CD4-positive, alpha-beta memory T cell (primary cell): Measurements from ENCODE around the gene SPATS2. TPM values are rescaled to one million over a fixed set of nuclear protein-coding genes. Genes with fewer than 3 reads are reported as not detected.
"Not testable (repeated sequence)": the region's sequence is repeated elsewhere in the genome, so short reads cannot be mapped to it uniquely, and the experiment has no call there.

Experiments used
- CTCF ChIA-PET: fragments of 350-600 bp; sonication (Branson Sonifier 250); formaldehyde crosslinking; loops from one replicate; lab custom pipeline; 2021; ENCODE audit warnings: inconsistent platforms; ENCODE audit not compliant: partially characterized antibody; lab: Charles Lee
- POLR2A ChIA-PET: fragments of 350-600 bp; sonication (Branson Sonifier 250); formaldehyde crosslinking; loops from one replicate; lab custom pipeline; 2021; ENCODE audit not compliant: partially characterized antibody; lab: Charles Lee
- DNase-seq, 5 donors: peaks; one replicate each; pipeline versions ENCODE4 v3.0.0 to v3.0.0-alpha.2; 2020 to 2022; ENCODE audit warnings: mixed read lengths in 1 of 5
- H3K27ac ChIP-seq: one replicate; pipeline ENCODE4 v1.7.0; 2013; ENCODE audit warnings: low read depth, low read length
- H3K27me3 ChIP-seq: 2 replicates; pipeline ENCODE4 v1.7.0; 2013; ENCODE audit warnings: mild to moderate bottlenecking, low read length, moderate library complexity; ENCODE audit not compliant: insufficient read depth
- H3K36me3 ChIP-seq: 2 replicates; pipeline ENCODE4 v1.7.0; 2013; ENCODE audit warnings: mild to moderate bottlenecking, low read length, moderate library complexity; ENCODE audit not compliant: insufficient read depth
- H3K4me1 ChIP-seq: 2 replicates; pipeline ENCODE4 v1.7.0; 2013; ENCODE audit warnings: mild to moderate bottlenecking, low read length, moderate library complexity; ENCODE audit not compliant: insufficient read depth
- H3K4me3 ChIP-seq, 2 donors: one replicate each; pipeline ENCODE4 v1.7.0; 2013; ENCODE audit warnings: low read length in 2 of 2, mild to moderate bottlenecking in 1 of 2
- H3K9me3 ChIP-seq, 2 donors: one replicate each; pipeline ENCODE4 v1.7.0; 2013; ENCODE audit warnings: low read length in 2 of 2, control low read depth in 1 of 2; ENCODE audit not compliant: control insufficient read depth in 1 of 2
- H3K27ac Mint-ChIP-seq, 7 donors: one replicate each; pipeline ENCODE4 v1.8.0; 2020 to 2021; ENCODE audit warnings: mixed read lengths in 7 of 7, mild to moderate bottlenecking in 6 of 7, inconsistent platforms in 3 of 7, moderate library complexity in 3 of 7
- H3K27me3 Mint-ChIP-seq, 2 donors: one replicate each; pipeline ENCODE4 v1.8.0; 2020 to 2021; ENCODE audit warnings: mixed read lengths in 2 of 2
- H3K36me3 Mint-ChIP-seq, 2 donors: one replicate each; pipeline ENCODE4 v1.8.0; 2020 to 2021; ENCODE audit warnings: mixed read lengths in 2 of 2, inconsistent platforms in 1 of 2, mild to moderate bottlenecking in 1 of 2
- H3K4me1 Mint-ChIP-seq, 4 donors: one replicate each; pipeline ENCODE4 v1.8.0; 2020 to 2021; ENCODE audit warnings: mixed read lengths in 4 of 4, mild to moderate bottlenecking in 1 of 4
- H3K4me3 Mint-ChIP-seq, 8 donors: one replicate each; pipeline ENCODE4 v1.8.0; 2020 to 2021; ENCODE audit warnings: mixed read lengths in 8 of 8, mild to moderate bottlenecking in 7 of 8, moderate library complexity in 6 of 8, inconsistent platforms in 3 of 8
- H3K9me3 Mint-ChIP-seq, 8 donors: one replicate each; pipeline ENCODE4 v1.8.0; 2020 to 2021; ENCODE audit warnings: mixed read lengths in 8 of 8, mild to moderate bottlenecking in 5 of 8, inconsistent platforms in 3 of 8, moderate library complexity in 1 of 8
- intact Hi-C: fragments of 100-400 bp; cut with micrococcal nuclease; formaldehyde crosslinking; loops from one replicate; pipeline ENCODE4 v1.15.1; 2023
- polyA plus RNA-seq, 2 donors: library from polyadenylated mRNA; unstranded; fragments of 300-500 nt; fragmentation: Illumina TruSeq; gene quantifications; one replicate each; pipeline ENCODE4 v1.2.3, GENCODE V29; 2021
- total RNA-seq, 2 experiments: library from RNA; stranded (reverse); gene quantifications; one replicate each; pipeline ENCODE4 v1.2.3, GENCODE V29; 2021

The SPATS2 gene
- total and polyA plus RNA-seq, 4 experiments from 2014 or later = 4.3 to 7.8 (median 5.0) TPM

DNA sequence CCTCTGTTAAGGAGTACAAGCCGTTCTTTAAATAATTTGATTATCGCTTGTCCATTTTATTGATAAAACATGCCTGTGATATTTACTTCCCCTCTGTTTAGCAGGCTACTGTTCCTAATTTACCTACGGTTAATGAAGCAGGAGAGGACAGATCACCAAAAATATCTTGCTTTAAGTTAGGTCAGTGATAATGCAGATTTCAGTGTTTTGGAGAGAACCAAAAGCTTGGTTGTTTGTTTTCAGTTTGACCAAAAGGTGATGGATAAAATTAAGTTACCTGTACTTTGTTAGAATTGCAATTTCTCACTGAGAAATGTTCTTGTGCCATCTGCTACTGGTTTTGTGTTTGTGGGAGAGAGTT, 958 bp downstream of the SPATS2 start:
- intact Hi-C loops = loop anchor here (5.0 kb wide), 1 partner anchor 199 kb away; the partner anchor contains the start of gene MCRS1
- H3K4me3 ChIP-seq = no peak overlapping the region
- H3K27ac ChIP-seq = peak overlapping the region; percentile 84
- H3K27ac Mint-ChIP-seq = peak overlapping the region; percentile 63 to 96 (median 90)
- POLR2A ChIA-PET = interaction anchor here (1.2 to 2.9 kb wide), 3 partner anchors 9 to 199 kb away, joined by 4 to 14 read pairs (median 7); partner anchors contain the start of gene MCRS1
- H3K9me3 Mint-ChIP-seq = no peaks in the 10 kb centered on the region
- CTCF ChIA-PET = interaction anchor here (0.9 to 6.7 kb wide), 4 partner anchors 11 to 26 kb away, joined by 3 to 70 read pairs (median 6); no protein-coding TSS in a partner anchor
- no peaks in the 10 kb centered on the region for H3K27me3 ChIP-seq
- H3K9me3 ChIP-seq = no peaks in the 10 kb centered on the region
- H3K36me3 ChIP-seq = no peaks in the 10 kb centered on the region
- peaks cover 19% of the 10 kb centered on the region for H3K4me1 ChIP-seq
- H3K36me3 Mint-ChIP-seq = peaks cover 4 to 5% of the 10 kb centered on the region in 2 donors
- H3K27me3 Mint-ChIP-seq = peaks cover 0 to 1% of the 10 kb centered on the region in 2 donors
- peak overlapping the region; percentile 73 to 98 (median 96) for H3K4me3 Mint-ChIP-seq
- DNase-seq = no peak
- H3K4me1 Mint-ChIP-seq = peaks cover 19 to 37% (median 28%) of the 10 kb centered on the region in 4 donors

DNA sequence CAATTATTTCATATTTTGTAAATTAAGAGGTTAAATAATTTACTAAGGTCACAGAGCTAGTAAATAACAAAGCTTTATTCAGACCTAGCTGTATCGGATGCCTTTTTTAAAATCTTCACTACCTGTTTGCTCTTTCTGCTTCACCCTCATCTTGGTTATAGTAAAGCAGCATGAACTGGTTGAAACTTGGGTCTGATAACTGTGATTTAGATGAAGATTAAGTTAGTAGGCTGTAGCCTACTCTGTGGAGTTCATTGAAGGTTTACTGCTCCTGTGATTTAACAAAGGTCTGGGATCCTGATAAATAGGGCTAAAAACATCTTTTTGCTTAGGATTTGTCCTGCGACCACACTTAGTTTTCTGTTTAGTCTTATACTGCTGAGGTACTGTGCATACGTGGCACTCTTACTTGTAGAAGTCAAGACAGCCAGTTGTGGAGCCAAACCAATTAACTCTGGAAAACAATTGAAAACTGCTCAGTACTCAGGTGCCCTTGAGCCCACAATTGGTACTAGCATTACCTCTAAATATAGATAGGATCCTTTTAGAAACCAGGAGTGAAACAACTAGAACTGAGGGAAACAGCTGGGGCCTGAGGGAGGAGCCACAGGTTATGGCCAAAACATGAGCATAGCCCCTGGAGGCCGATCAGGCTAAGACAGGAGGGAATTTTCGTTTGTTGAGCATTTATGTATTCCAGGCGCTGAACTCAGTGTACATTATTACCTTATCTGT, 2.3 kb downstream of the SPATS2 start:
- ChIA-PET POLR2A (interaction anchor here (1.2 kb wide), 1 partner anchor 104 kb away, joined by 4 read pairs; no protein-coding TSS in a partner anchor), CTCF (interaction anchor here (1.0 to 6.7 kb wide), 3 partner anchors 12 to 22 kb away, joined by 3 to 70 read pairs (median 4); no protein-coding TSS in a partner anchor)
- intact Hi-C loops = loop anchor here (5.0 kb wide), 1 partner anchor 198 kb away; the partner anchor contains the start of gene MCRS1
- Mint-ChIP-seq H3K9me3 (no peaks in the 10 kb centered on the region), H3K4me3 (peak overlapping the region in 3 of 8 donors; percentile 6 to 29 (median 7)), H3K36me3 (peaks cover 4 to 5% of the 10 kb centered on the region in 2 donors), H3K4me1 (peaks cover 19 to 37% (median 28%) of the 10 kb centered on the region in 4 donors), H3K27ac (peak overlapping the region in 5 of 7 donors; percentile 6 to 77 (median 72)), H3K27me3 (peaks cover 0 to 1% of the 10 kb centered on the region in 2 donors)
- H3K27ac ChIP-seq = no peak overlapping the region
- H3K4me3 ChIP-seq = peak overlapping the region in 1 of 2 donors; percentile 7
- no peaks in the 10 kb centered on the region for H3K9me3 ChIP-seq
- DNase-seq = peak in 2 of 5 donors; percentile 14 to 23
- peaks cover 19% of the 10 kb centered on the region for H3K4me1 ChIP-seq
- H3K27me3 ChIP-seq = no peaks in the 10 kb centered on the region
- H3K36me3 ChIP-seq = no peaks in the 10 kb centered on the region

DNA sequence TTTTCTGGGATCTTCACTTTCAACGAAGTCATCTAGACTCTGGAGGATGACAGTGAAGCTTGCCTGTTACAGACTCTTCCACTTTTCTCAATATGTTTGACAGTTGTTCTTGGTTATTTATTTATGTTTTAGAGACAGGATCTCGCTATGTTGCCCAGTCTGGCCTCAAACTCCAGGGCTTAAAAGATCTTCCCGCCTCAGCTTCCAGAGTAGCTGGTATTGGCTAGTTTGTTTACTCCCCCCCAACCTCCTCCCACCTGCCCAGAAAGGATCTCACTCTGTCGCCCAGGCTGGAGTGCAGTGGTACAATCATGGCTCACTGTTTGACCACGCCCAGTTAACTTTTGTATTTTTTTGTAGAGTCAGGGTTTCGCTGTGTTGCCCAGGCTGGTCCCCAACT, 3.3 kb downstream of the SPATS2 start:
- CTCF ChIA-PET = interaction anchor here (1.0 to 6.7 kb wide), 3 partner anchors 13 to 23 kb away, joined by 3 to 70 read pairs (median 4); no protein-coding TSS in a partner anchor
- H3K27ac Mint-ChIP-seq = peak overlapping the region in 2 of 7 donors; percentile 11 to 37
- no peak overlapping the region for H3K4me3 Mint-ChIP-seq

DNA sequence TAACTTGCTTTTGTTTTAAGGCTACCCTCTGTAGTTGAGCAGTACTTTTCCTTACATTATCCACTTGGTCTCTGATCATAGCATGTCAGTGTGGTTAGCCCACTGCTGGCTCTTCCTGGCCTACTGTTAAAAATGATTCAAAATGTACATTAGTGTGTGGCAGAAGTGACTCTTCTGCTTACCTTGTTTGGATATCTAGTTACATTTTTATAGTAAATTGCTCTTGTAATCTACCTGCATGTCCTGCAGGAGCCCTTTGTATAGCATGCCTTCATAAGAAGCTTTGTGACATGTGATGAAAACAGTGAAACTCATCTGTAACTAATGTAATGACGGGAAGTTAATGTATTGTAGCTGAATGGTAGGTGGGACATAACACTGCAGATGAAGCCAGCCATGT, 8.1 kb downstream of the SPATS2 start:
- no peak overlapping the region for H3K27ac Mint-ChIP-seq
- H3K36me3 Mint-ChIP-seq = peaks cover 0 to 4% of the 10 kb centered on the region in 2 donors
- no peaks in the 10 kb centered on the region for H3K27me3 ChIP-seq
- intact Hi-C loops = no loop called here
- no peaks in the 10 kb centered on the region for H3K36me3 ChIP-seq
- no peak overlapping the region for H3K4me3 ChIP-seq
- H3K27ac ChIP-seq = no peak overlapping the region
- H3K4me3 Mint-ChIP-seq = no peak overlapping the region
- POLR2A ChIA-PET = interaction anchor here (1.3 kb wide), 1 partner anchor 9 kb away, joined by 8 read pairs; the partner anchor contains the start of gene SPATS2
- no peaks in the 10 kb centered on the region for H3K27me3 Mint-ChIP-seq
- no peaks in the 10 kb centered on the region for H3K9me3 ChIP-seq
- H3K9me3 Mint-ChIP-seq = no peaks in the 10 kb centered on the region
- no peak for DNase-seq
- peaks cover 0 to 4% (median 2%) of the 10 kb centered on the region in 4 donors for H3K4me1 Mint-ChIP-seq
- CTCF ChIA-PET = interaction anchor here (0.7 to 1.5 kb wide), 4 partner anchors 9 to 28 kb away, joined by 3 to 7 read pairs (median 4); partner anchors contain the start of genes DNAJC22 and SPATS2
- no peaks in the 10 kb centered on the region for H3K4me1 ChIP-seq

More for the DNA sequence above, 3.3 kb downstream of the SPATS2 start:
- Histone ChIP-seq H3K9me3 (no peaks in the 10 kb centered on the region), H3K36me3 (no peaks in the 10 kb centered on the region), H3K27me3 (no peaks in the 10 kb centered on the region), H3K4me3 (no peak overlapping the region), H3K4me1 (peaks cover 19% of the 10 kb centered on the region), H3K27ac (no peak overlapping the region)
- no peak for DNase-seq
- intact Hi-C loops = no loop called here
- H3K27me3 Mint-ChIP-seq = peaks cover 0 to 1% of the 10 kb centered on the region in 2 donors
- peaks cover 4 to 5% of the 10 kb centered on the region in 2 donors for H3K36me3 Mint-ChIP-seq
- no peaks in the 10 kb centered on the region for H3K9me3 Mint-ChIP-seq
- peaks cover 18 to 37% (median 27%) of the 10 kb centered on the region in 4 donors for H3K4me1 Mint-ChIP-seq
- POLR2A ChIA-PET = interaction anchor here (0.6 kb wide), 1 partner anchor 167 kb away, joined by 3 read pairs; no protein-coding TSS in a partner anchor

DNA sequence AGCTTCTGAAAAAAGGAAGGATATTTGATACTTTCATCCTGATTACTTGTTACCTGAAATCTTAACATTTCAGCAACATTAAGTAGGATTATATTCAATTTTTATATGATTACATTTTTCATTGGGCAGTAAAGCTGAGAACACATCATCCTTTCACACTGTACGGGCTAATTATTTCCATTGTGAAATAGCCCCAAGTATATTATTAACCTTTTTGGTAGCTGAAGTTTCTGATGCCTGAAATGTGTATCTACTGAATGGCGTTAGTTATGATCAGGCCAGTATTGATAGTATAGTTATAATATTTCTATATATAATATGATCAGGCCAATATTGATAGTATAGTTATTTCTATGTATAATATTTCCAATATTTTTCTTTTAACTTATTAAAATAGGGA, 10.1 kb downstream of the SPATS2 start:
- ChIA-PET POLR2A (interaction anchor here (1.6 kb wide), 1 partner anchor 10 kb away, joined by 7 read pairs; the partner anchor contains the start of gene SPATS2), CTCF (interaction anchor here (1.2 kb wide), 1 partner anchor 18 kb away, joined by 4 read pairs; no protein-coding TSS in a partner anchor)
- Histone ChIP-seq H3K27ac (no peak overlapping the region), H3K36me3 (no peaks in the 10 kb centered on the region), H3K27me3 (no peaks in the 10 kb centered on the region), H3K4me3 (no peak overlapping the region), H3K9me3 (no peaks in the 10 kb centered on the region), H3K4me1 (no peaks in the 10 kb centered on the region)
- Mint-ChIP-seq H3K27me3 (no peaks in the 10 kb centered on the region), H3K27ac (no peak overlapping the region), H3K36me3 (peaks cover 0 to 4% of the 10 kb centered on the region in 2 donors), H3K4me3 (no peak overlapping the region), H3K4me1 (peaks cover 0 to 4% (median 2%) of the 10 kb centered on the region in 4 donors), H3K9me3 (no peaks in the 10 kb centered on the region)
- intact Hi-C loops = no loop called here
- DNase-seq = no peak

DNA sequence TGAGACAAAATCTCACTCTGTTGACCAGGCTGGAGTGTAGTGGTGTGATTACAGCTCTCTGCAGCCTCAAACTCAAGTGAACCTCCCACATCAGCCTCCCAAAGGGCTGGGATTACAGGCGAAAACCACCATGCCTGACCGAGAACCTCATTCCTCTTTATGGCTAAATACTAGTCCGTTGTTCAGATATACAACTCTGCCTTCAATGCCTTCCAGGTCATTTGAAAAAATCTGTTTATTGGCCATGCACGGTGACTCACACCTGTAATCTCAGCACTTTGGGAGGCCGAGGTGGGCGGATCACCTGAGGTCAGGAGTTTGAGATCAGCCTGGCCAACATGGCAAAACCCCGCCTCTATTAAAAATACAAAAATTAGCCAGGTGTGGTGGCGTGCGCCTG, 12.9 kb downstream of the SPATS2 start:
- H3K4me3 ChIP-seq, H3K4me3 Mint-ChIP-seq, H3K27ac ChIP-seq, intact Hi-C loops, H3K4me1 ChIP-seq, H3K9me3 ChIP-seq, DNase-seq, H3K4me1 Mint-ChIP-seq, H3K36me3 ChIP-seq, H3K27me3 ChIP-seq, H3K9me3 Mint-ChIP-seq, H3K27me3 Mint-ChIP-seq, POLR2A ChIA-PET, H3K36me3 Mint-ChIP-seq: not testable (repeated sequence)
- CTCF ChIA-PET = interaction anchor here (1.7 kb wide), 1 partner anchor 22 kb away, joined by 6 read pairs; no protein-coding TSS in a partner anchor
- peak overlapping the region in 1 of 7 donors; percentile 13 for H3K27ac Mint-ChIP-seq
